K562 (cell line): Measurements from ENCODE around the gene SLMAP. TPM values are rescaled to one million over a fixed set of nuclear protein-coding genes. Genes with fewer than 3 reads are reported as not detected.

Experiments
- HMGN3 ChIP-seq: IDR thresholded peaks from 2 replicates; pipeline ENCODE4 v1.6.1; 2011; ENCODE audit warnings: borderline replicate concordance, low read depth, mild to moderate bottlenecking, mixed read lengths, low read length; ENCODE audit not compliant: insufficient read length; ENCODE audit errors: extremely low read depth
- MTF1 ChIP-seq: fragments of 250-450 bp; sonication (Bioruptor Pico); IDR thresholded peaks from 2 replicates; pipeline ENCODE4 v1.9.0; 2021; ENCODE audit warnings: moderate library complexity, mild to moderate bottlenecking, inconsistent platforms, borderline replicate concordance
- PHF21A ChIP-seq: fragments of 450-650 bp; IDR thresholded peaks from 2 replicates; pipeline ENCODE4 v1.6.1; 2017; ENCODE audit warnings: low read depth, borderline replicate concordance
- PTTG1 ChIP-seq: fragments of 450-650 bp; IDR thresholded peaks from 2 replicates; pipeline ENCODE4 v1.6.1; 2016; ENCODE audit warnings: low read depth, mild to moderate bottlenecking, missing genetic modification characterization, missing compliant biosample characterization
- RBM25 ChIP-seq: fragments of 200-400 bp; formaldehyde crosslinking; IDR thresholded peaks from 2 replicates; pipeline ENCODE4 v1.6.1; 2018; ENCODE audit warnings: low read length, low read depth, moderate library complexity; ENCODE audit not compliant: severe bottlenecking
- ZFP1 ChIP-seq: fragments of 450-650 bp; formaldehyde crosslinking; IDR thresholded peaks from 2 replicates; pipeline ENCODE4 v1.4.0; 2020; ENCODE audit warnings: mild to moderate bottlenecking, mixed read lengths
- ZNF133 ChIP-seq: fragments of 250-450 bp; sonication (Bioruptor Pico); IDR thresholded peaks from 2 replicates; pipeline ENCODE4 v1.4.0; 2020; ENCODE audit warnings: mild to moderate bottlenecking
- ZNF324 ChIP-seq: fragments of 250-450 bp; sonication (Bioruptor Pico); IDR thresholded peaks from 2 replicates; pipeline ENCODE4 v1.4.0; 2020; ENCODE audit warnings: mild to moderate bottlenecking
- ZNF507 ChIP-seq: conservative IDR thresholded peaks from 2 replicates; pipeline ENCODE4 v1.6.1; 2017; ENCODE audit warnings: missing genetic modification characterization, missing compliant biosample characterization
- ZNF644 ChIP-seq: fragments of 200-800 bp; sonication (Bioruptor generic); IDR thresholded peaks from 2 replicates; pipeline ENCODE4 v1.6.1; 2016; ENCODE audit warnings: low read depth, missing genetic modification characterization, missing compliant biosample characterization
- ZNF75A ChIP-seq: fragments of 450-650 bp; formaldehyde crosslinking; IDR thresholded peaks from 2 replicates; pipeline ENCODE4 v1.4.0; 2020; ENCODE audit warnings: mild to moderate bottlenecking
- polyA plus RNA-seq, 8 experiments: library from polyadenylated mRNA; depleted of rRNA in 4 of 8; stranded (reverse) in 5 of 8; unstranded in 3 of 8; fragments of >200 nt; fragmentation: Nextera tagmentation in 2 of 8; fragmentation: Illumina TruSeq in 1 of 8; extraction: Ambion mirVana in 2 of 8; extraction: Trizol in 1 of 8; gene quantifications; 2 replicates each; pipeline versions ENCODE4 v1.2.1 to v1.2.3, GENCODE V29; 2011 to 2014; ENCODE audit warnings: inconsistent platforms in 1 of 8, missing spikeins in 1 of 8
- total RNA-seq, 7 experiments: library from RNA; depleted of rRNA in 6 of 7; stranded (reverse); fragments of >200 nt in 6 of 7; fragmentation: Illumina TruSeq in 2 of 7; extraction: Trizol in 2 of 7; gene quantifications; 2 replicates each; pipeline versions ENCODE4 v1.2.1 to v1.2.3, GENCODE V29; 2011 to 2021; ENCODE audit warnings: low replicate concordance in 1 of 7
- TF ChIP-seq, protein P1 (sequence below): sonication (generic); formaldehyde crosslinking; IDR thresholded peaks from 2 replicates; pipeline ENCODE4 v1.8.1; 2023; ENCODE audit warnings: mild to moderate bottlenecking, missing genetic modification reagents
- TF ChIP-seq, protein P2 (sequence below): fragments of 200-800 bp; sonication (Bioruptor generic); IDR thresholded peaks from 2 replicates; pipeline ENCODE4 v1.6.1; 2017; ENCODE audit warnings: missing genetic modification characterization, missing compliant biosample characterization
- TF ChIP-seq, protein P3 (sequence below), 2 experiments: fragments of 450-650 bp; IDR thresholded peaks; 2 replicates each; pipeline ENCODE4 v1.6.1; 2016; ENCODE audit warnings: mild to moderate bottlenecking in 2 of 2, borderline replicate concordance in 1 of 2, low read depth in 1 of 2, moderate library complexity in 1 of 2

Gene SLMAP
- total and polyA plus RNA-seq, 9 of the 15 experiments (the other 6 are each of a cell fraction or from before 2014, with no cell fraction given), result 12.1 to 50.7 (median 28.3) TPM

DNA sequence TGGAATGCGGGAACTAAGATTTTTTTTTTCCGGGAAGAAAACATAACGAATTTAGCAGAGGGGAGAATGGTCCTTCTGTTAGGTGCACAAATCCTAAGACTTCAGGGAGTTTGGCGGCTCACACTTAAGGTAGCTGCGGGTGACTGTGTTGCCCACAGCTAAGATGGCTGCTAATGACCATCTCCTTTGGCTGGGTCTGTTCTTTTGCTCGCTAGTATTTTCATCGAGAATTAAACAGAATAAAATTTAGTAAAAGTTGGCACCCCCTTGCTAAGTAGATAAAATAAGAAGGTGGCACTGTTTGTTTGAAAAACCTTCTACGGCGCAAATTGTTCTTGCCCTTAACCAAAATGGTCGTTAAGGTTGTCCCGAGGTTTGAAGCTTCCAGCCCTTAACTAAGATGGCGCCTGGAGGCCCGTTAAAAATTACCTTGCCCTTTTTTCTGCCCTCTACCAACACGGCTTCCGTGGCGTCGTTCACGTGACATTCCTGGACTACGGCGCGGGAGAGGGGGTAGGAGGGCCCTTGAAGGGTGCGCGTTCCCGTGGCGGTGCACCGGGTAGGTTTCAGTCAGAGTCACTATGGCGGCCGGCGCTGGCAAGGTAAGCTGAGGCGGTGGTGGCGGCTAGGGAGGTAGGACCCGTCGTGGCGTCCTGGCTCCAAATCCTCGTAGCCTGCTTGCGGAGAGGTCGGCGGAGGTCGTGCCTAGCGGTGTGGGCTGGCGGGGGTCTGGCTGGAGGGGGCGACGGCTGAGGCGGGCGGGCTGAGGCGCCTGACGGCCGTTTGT, at the start of gene SLMAP (continued):
- TF ChIP-seq, protein P1, sequence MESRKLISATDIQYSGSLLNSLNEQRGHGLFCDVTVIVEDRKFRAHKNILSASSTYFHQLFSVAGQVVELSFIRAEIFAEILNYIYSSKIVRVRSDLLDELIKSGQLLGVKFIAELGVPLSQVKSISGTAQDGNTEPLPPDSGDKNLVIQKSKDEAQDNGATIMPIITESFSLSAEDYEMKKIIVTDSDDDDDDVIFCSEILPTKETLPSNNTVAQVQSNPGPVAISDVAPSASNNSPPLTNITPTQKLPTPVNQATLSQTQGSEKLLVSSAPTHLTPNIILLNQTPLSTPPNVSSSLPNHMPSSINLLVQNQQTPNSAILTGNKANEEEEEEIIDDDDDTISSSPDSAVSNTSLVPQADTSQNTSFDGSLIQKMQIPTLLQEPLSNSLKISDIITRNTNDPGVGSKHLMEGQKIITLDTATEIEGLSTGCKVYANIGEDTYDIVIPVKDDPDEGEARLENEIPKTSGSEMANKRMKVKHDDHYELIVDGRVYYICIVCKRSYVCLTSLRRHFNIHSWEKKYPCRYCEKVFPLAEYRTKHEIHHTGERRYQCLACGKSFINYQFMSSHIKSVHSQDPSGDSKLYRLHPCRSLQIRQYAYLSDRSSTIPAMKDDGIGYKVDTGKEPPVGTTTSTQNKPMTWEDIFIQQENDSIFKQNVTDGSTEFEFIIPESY (CRISPR knock-in tag), result peak; percentile 22; the same call in 1 of the 2 replicates
- TF ChIP-seq MTF1 (CRISPR knock-in tag) (no peak), ZNF507 (tag) (no peak), PTTG1 (tag) (peak; percentile 68; the same call in 1 of the 2 replicates), PHF21A (no peak), ZNF644 (tag) (peak; percentile 90; the same call in 1 of the 2 replicates), ZFP1 (CRISPR knock-in tag) (no peak), RBM25 (no peak), ZNF324 (CRISPR knock-in tag) (no peak), ZNF75A (no peak), HMGN3 (no peak), ZNF133 (CRISPR knock-in tag) (no peak)
- TF ChIP-seq, protein P2, sequence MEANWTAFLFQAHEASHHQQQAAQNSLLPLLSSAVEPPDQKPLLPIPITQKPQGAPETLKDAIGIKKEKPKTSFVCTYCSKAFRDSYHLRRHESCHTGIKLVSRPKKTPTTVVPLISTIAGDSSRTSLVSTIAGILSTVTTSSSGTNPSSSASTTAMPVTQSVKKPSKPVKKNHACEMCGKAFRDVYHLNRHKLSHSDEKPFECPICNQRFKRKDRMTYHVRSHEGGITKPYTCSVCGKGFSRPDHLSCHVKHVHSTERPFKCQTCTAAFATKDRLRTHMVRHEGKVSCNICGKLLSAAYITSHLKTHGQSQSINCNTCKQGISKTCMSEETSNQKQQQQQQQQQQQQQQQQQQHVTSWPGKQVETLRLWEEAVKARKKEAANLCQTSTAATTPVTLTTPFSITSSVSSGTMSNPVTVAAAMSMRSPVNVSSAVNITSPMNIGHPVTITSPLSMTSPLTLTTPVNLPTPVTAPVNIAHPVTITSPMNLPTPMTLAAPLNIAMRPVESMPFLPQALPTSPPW (CRISPR knock-in tag), result peak; percentile 80
- TF ChIP-seq, protein P3, sequence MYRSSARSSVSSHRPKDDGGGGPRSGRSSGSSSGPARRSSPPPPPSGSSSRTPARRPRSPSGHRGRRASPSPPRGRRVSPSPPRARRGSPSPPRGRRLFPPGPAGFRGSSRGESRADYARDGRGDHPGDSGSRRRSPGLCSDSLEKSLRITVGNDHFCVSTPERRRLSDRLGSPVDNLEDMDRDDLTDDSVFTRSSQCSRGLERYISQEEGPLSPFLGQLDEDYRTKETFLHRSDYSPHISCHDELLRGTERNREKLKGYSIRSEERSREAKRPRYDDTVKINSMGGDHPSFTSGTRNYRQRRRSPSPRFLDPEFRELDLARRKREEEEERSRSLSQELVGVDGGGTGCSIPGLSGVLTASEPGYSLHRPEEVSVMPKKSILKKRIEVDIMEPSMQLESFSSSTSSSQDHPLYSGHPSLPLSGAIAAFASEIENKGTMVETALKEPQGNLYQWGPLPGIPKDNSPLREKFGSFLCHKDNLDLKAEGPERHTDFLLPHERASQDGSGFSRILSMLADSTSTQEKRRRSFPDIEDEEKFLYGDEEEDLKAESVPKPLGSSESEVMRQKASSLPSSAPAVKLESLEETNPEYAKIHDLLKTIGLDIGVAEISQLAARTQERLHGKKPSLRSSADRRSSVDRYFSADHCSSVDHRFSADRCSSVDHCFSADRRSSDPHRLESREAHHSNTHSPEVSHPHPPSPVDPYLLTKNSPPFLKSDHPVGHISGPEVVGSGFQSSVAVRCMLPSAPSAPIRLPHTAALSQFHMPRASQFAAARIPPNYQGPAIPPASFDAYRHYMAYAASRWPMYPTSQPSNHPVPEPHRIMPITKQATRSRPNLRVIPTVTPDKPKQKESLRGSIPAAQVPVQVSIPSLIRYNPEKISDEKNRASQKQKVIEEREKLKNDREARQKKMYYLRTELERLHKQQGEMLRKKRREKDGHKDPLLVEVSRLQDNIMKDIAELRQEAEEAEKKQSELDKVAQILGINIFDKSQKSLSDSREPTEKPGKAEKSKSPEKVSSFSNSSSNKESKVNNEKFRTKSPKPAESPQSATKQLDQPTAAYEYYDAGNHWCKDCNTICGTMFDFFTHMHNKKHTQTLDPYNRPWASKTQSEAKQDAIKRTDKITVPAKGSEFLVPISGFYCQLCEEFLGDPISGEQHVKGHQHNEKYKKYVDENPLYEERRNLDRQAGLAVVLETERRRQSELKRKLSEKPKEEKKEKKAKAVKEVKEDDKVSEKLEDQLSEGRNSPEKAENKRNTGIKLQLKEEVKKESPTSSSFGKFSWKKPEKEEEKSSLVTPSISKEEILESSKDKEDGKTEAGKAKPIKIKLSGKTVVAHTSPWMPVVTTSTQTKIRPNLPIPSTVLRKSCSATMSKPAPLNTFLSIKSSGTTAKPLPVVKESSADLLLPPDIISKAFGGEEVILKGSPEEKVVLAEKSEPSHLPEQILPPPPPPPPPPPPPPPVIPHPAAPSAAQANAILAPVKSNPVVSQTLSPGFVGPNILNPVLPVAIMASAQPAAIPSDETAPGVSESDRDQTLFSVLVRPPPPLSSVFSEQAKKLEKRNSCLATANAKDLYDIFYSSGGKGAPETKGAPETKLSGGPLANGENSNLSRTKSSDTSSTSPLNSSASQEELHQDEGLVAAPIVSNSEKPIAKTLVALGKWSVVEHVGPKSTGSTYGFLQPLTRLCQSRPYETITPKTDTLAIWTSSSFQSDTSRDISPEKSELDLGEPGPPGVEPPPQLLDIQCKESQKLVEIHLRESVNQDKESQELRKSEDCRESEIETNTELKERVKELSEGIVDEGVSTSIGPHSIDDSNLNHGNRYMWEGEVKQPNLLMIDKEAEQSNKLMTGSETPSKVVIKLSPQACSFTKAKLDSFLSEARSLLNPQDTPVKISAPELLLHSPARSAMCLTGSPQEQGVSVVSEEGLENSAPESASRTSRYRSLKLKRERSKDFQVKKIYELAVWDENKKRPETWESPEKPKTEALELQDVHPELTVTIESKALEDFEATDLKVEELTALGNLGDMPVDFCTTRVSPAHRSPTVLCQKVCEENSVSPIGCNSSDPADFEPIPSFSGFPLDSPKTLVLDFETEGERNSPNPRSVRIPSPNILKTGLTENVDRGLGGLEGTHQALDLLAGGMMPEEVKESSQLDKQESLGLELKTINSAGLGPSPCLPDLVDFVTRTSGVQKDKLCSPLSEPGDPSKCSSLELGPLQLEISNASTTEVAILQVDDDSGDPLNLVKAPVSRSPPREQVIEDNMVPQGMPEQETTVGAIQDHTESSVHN (IDR thresholded peaks at IDR 0.05; ENCODE audit: borderline replicate concordance in 1 of 2, low read depth in 1 of 2), result no peak
